ENCODE data around the gene TAS2R40.

The TAS2R40 gene

DNA sequence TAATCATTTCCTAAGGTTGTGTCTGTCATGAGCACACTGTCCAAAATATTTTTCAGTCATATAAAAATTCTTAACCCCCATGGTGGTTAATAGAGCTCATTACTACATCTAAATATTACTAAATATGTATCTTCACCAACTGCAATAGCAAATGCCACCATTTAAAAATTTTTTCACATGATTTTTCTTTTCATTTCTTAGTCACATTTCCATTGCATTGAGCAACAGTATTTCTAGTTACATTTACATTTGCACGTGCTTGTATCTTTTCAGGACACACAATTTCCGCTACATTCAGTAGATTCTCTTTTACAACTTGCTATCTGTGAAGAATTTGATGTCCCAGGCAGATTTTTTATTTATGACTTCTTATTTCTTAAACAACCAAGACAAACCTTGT is 5.2 kb upstream of the TAS2R40 start:
- TF ChIP-seq, protein P1, sequence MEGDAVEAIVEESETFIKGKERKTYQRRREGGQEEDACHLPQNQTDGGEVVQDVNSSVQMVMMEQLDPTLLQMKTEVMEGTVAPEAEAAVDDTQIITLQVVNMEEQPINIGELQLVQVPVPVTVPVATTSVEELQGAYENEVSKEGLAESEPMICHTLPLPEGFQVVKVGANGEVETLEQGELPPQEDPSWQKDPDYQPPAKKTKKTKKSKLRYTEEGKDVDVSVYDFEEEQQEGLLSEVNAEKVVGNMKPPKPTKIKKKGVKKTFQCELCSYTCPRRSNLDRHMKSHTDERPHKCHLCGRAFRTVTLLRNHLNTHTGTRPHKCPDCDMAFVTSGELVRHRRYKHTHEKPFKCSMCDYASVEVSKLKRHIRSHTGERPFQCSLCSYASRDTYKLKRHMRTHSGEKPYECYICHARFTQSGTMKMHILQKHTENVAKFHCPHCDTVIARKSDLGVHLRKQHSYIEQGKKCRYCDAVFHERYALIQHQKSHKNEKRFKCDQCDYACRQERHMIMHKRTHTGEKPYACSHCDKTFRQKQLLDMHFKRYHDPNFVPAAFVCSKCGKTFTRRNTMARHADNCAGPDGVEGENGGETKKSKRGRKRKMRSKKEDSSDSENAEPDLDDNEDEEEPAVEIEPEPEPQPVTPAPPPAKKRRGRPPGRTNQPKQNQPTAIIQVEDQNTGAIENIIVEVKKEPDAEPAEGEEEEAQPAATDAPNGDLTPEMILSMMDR (IDR thresholded peaks at IDR 0.05): no peak
- Histone ChIP-seq H3K27me3 (no peaks in the 10 kb centered on the region), H3K27ac (no peak overlapping the region), H3K36me3 (no peaks in the 10 kb centered on the region), H3K9me3 (no peaks in the 10 kb centered on the region), H3K4me3 (ENCODE audit: low read depth in 1 of 2, low read length in 1 of 2) (no peak overlapping the region), H3K4me1 (ENCODE audit: control insufficient read depth in 1 of 2, insufficient read depth in 1 of 2, low read depth in 1 of 2, low read length in 1 of 2) (peaks cover 21 to 25% of the 10 kb centered on the region in 2 experiments)

- TF ChIP-seq, protein P1 (IDR thresholded peaks at IDR 0.05): no peak
- Histone ChIP-seq H3K27ac (no peak overlapping the region), H3K4me3 (ENCODE audit: low read depth in 1 of 2, low read length in 1 of 2) (no peak overlapping the region)
Observed at GRCh38 chr7:143217806-143218205, 4.0 kb upstream of the TAS2R40 start.

DNA sequence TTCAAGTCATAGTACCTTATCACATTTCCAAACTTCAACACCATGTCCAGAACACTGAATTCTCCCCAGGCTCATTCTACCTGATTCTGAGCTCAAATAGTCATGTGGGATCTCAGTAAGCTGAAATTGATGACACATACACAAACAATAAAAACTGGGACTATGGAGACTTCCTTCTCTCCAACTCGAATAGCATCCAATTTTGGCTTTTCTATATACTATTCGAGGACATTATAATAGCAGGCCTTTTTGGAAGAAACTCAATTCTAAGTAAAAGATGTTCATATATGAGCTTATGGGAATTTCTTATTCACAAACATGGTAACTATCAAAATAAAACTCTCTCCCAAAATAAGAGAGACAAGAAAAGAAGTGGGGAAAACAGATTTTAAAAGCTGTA is 551 bp upstream of the TAS2R40 start:
- Histone ChIP-seq H3K4me1 (ENCODE audit: control insufficient read depth in 1 of 2, insufficient read depth in 1 of 2, low read depth in 1 of 2, low read length in 1 of 2) (peaks cover 46 to 57% of the 10 kb centered on the region in 2 experiments), H3K27me3 (no peaks in the 10 kb centered on the region), H3K27ac (peak overlapping the region; percentile 93), H3K36me3 (no peaks in the 10 kb centered on the region), H3K4me3 (ENCODE audit: low read depth in 1 of 2, low read length in 1 of 2) (peak overlapping the region; percentile 54 to 60), H3K9me3 (no peaks in the 10 kb centered on the region)
- TF ChIP-seq, protein P1 (IDR thresholded peaks at IDR 0.05): no peak

More at GRCh38 chr7:143217806-143218205, 4.0 kb upstream of the TAS2R40 start:
- peaks cover 32 to 36% of the 10 kb centered on the region in 2 experiments for H3K4me1 ChIP-seq (ENCODE audit: control insufficient read depth in 1 of 2, insufficient read depth in 1 of 2, low read depth in 1 of 2, low read length in 1 of 2)
- H3K36me3 ChIP-seq: no peaks in the 10 kb centered on the region
- no peaks in the 10 kb centered on the region for H3K27me3 ChIP-seq
- H3K9me3 ChIP-seq: no peaks in the 10 kb centered on the region

DNA sequence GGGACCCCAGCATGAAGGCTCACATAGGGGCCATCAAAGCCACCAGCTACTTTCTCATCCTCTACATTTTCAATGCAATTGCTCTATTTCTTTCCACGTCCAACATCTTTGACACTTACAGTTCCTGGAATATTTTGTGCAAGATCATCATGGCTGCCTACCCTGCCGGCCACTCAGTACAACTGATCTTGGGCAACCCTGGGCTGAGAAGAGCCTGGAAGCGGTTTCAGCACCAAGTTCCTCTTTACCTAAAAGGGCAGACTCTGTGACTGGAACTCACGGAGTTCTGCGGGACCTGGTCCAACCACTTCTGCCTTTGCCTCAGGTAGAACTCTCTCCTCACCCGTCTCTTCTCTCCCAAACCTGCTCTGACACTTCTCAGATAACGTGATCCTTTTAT is 945 bp downstream of the TAS2R40 start:
- TF ChIP-seq, protein P1 (IDR thresholded peaks at IDR 0.05): peak; percentile 77
- peaks cover 46 to 57% of the 10 kb centered on the region in 2 experiments for H3K4me1 ChIP-seq (ENCODE audit: control insufficient read depth in 1 of 2, insufficient read depth in 1 of 2, low read depth in 1 of 2, low read length in 1 of 2)

DNA sequence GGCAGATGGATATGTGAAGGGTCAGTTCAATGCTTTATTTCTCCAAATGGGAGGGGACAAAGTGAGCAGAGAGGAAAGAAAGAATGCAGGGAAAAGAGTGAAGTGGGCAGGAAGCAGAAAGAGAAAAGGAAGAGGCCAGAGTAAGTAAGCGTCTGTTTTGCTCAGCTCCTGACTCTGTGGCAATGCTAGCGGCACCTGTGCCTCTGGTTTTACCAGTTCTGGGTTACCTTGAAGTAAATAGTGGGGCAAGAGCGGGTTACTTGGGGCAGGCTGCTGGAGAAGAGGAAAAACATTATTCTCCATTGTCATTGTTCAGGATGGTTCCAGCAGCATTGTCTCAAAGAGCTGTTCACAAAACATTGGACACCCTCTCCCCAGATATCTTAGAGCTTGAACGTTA is 1.9 kb downstream of the TAS2R40 start:
- peak overlapping the region; percentile 54 to 60 for H3K4me3 ChIP-seq (ENCODE audit: low read depth in 1 of 2, low read length in 1 of 2)
- no peaks in the 10 kb centered on the region for H3K27me3 ChIP-seq
- no peaks in the 10 kb centered on the region for H3K36me3 ChIP-seq
- H3K9me3 ChIP-seq: no peaks in the 10 kb centered on the region
- peaks cover 48 to 57% of the 10 kb centered on the region in 2 experiments for H3K4me1 ChIP-seq (ENCODE audit: control insufficient read depth in 1 of 2, insufficient read depth in 1 of 2, low read depth in 1 of 2, low read length in 1 of 2)
- TF ChIP-seq, protein P1 (IDR thresholded peaks at IDR 0.05): no peak
- H3K27ac ChIP-seq: peak overlapping the region; percentile 93

More for the DNA sequence above, 945 bp downstream of the TAS2R40 start:
- peak overlapping the region; percentile 54 to 60 for H3K4me3 ChIP-seq (ENCODE audit: low read depth in 1 of 2, low read length in 1 of 2)
- peak overlapping the region; percentile 93 for H3K27ac ChIP-seq
- H3K36me3 ChIP-seq: no peaks in the 10 kb centered on the region
- H3K27me3 ChIP-seq: no peaks in the 10 kb centered on the region
- H3K9me3 ChIP-seq: no peaks in the 10 kb centered on the region

GRCh38 chr7:143225047-143225446 is 3.2 kb downstream of the TAS2R40 start:
- H3K4me3 ChIP-seq (ENCODE audit: low read depth in 1 of 2, low read length in 1 of 2): no peak overlapping the region
- H3K36me3 ChIP-seq: no peaks in the 10 kb centered on the region
- no peaks in the 10 kb centered on the region for H3K27me3 ChIP-seq
- peaks cover 46 to 49% of the 10 kb centered on the region in 2 experiments for H3K4me1 ChIP-seq (ENCODE audit: control insufficient read depth in 1 of 2, insufficient read depth in 1 of 2, low read depth in 1 of 2, low read length in 1 of 2)
- no peak overlapping the region for H3K27ac ChIP-seq
- TF ChIP-seq, protein P1 (IDR thresholded peaks at IDR 0.05): no peak
- no peaks in the 10 kb centered on the region for H3K9me3 ChIP-seq
